CD14-positive monocyte (primary cell): Measurements from ENCODE around the gene RAB40C. TPM values are rescaled to one million over a fixed set of nuclear protein-coding genes. Genes with fewer than 3 reads are reported as not detected.

ENCODE experiments used
- DNase-seq, 3 donors: peaks; one replicate each; pipeline ENCODE4 v3.0.0-alpha.2; 2011 to 2022
- H2AFZ ChIP-seq: 2 replicates; pipeline ENCODE4 v1.6.0; 2012; ENCODE audit warnings: mild to moderate bottlenecking, low read depth, low read length, inconsistent platforms; ENCODE audit not compliant: insufficient read depth, poor library complexity, severe bottlenecking
- H3K27ac ChIP-seq, 2 donors: 1 replicate in 1 of 2; 2 replicates in 1 of 2; pipeline ENCODE4 v1.5.1; 2012 to 2013; ENCODE audit warnings: low read length in 2 of 2, control low read depth in 1 of 2, inconsistent platforms in 1 of 2, low read depth in 1 of 2, mild to moderate bottlenecking in 1 of 2
- H3K27me3 ChIP-seq, 2 donors: one replicate each; pipeline versions ENCODE4 v1.6.0 to v1.6.1; 2011 to 2013; ENCODE audit warnings: low read length in 2 of 2; ENCODE audit not compliant: control insufficient read depth in 2 of 2, insufficient read depth in 2 of 2
- H3K36me3 ChIP-seq, 2 donors: replicated peaks in 1 of 2; 1 replicate in 1 of 2; 2 replicates in 1 of 2; pipeline versions ENCODE4 v1.5.1 to v1.6.1; 2012 to 2013; ENCODE audit warnings: low read length in 2 of 2, control low read depth in 1 of 2, inconsistent platforms in 1 of 2, mild to moderate bottlenecking in 1 of 2; ENCODE audit not compliant: insufficient read depth in 2 of 2, control insufficient read depth in 1 of 2
- H3K4me1 ChIP-seq, 2 donors: 1 replicate in 1 of 2; 2 replicates in 1 of 2; pipeline versions ENCODE4 v1.5.1 to v1.6.1; 2012 to 2013; ENCODE audit warnings: low read length in 2 of 2, control low read depth in 1 of 2, inconsistent platforms in 1 of 2, mild to moderate bottlenecking in 1 of 2, moderate library complexity in 1 of 2; ENCODE audit not compliant: insufficient read depth in 2 of 2, control insufficient read depth in 1 of 2
- H3K4me2 ChIP-seq: replicated peaks from 2 replicates; pipeline ENCODE3; 2012; ENCODE audit warnings: low read length, moderate library complexity, mild to moderate bottlenecking; ENCODE audit not compliant: poor library complexity, severe bottlenecking; ENCODE audit errors: extremely low read depth
- H3K4me3 ChIP-seq, 3 experiments: fragments of 200-600 bp in 1 of 3; sonication (generic) in 1 of 3; replicated peaks in 1 of 3; 1 replicate in 2 of 3; 2 replicates in 1 of 3; pipeline ENCODE4 v1.5.1; 2011 to 2013; ENCODE audit warnings: low read length in 3 of 3, mild to moderate bottlenecking in 3 of 3, control low read depth in 2 of 3, low read depth in 2 of 3, inconsistent platforms in 1 of 3, moderate library complexity in 1 of 3
- H3K79me2 ChIP-seq: 2 replicates; pipeline ENCODE4 v1.6.0; 2012; ENCODE audit warnings: mild to moderate bottlenecking, control low read depth, inconsistent platforms, low read length, moderate library complexity; ENCODE audit not compliant: insufficient read depth
- H3K9ac ChIP-seq: 2 replicates; pipeline ENCODE4 v1.6.0; 2017; ENCODE audit warnings: low read length, mild to moderate bottlenecking; ENCODE audit not compliant: insufficient read depth, poor library complexity, severe bottlenecking
- H3K9me3 ChIP-seq, 2 donors: replicated peaks in 1 of 2; 1 replicate in 1 of 2; 2 replicates in 1 of 2; pipeline versions ENCODE4 v1.5.1 to v1.6.1; 2012 to 2013; ENCODE audit warnings: low read length in 2 of 2, control low read depth in 1 of 2; ENCODE audit not compliant: control insufficient read depth in 1 of 2, insufficient read depth in 1 of 2
- H4K20me1 ChIP-seq: 2 replicates; pipeline ENCODE4 v1.6.0; 2012; ENCODE audit warnings: mild to moderate bottlenecking, low read length, control low read depth, moderate library complexity; ENCODE audit not compliant: insufficient read depth
- H3K27ac Mint-ChIP-seq, 7 donors: one replicate each; pipeline ENCODE4 v1.8.0; 2020; ENCODE audit warnings: mild to moderate bottlenecking in 7 of 7, mixed read lengths in 7 of 7, moderate library complexity in 6 of 7, inconsistent platforms in 2 of 7
- H3K27me3 Mint-ChIP-seq, 3 donors: one replicate each; pipeline ENCODE4 v1.8.0; 2021 to 2022; ENCODE audit warnings: low read depth in 3 of 3, mild to moderate bottlenecking in 3 of 3, mixed read lengths in 3 of 3, moderate library complexity in 3 of 3, inconsistent platforms in 1 of 3
- H3K36me3 Mint-ChIP-seq, 2 donors: one replicate each; pipeline ENCODE4 v1.8.0; 2020; ENCODE audit warnings: mixed read lengths in 2 of 2, inconsistent platforms in 1 of 2, mild to moderate bottlenecking in 1 of 2
- H3K4me1 Mint-ChIP-seq: one replicate; pipeline ENCODE4 v1.8.0; 2020; ENCODE audit warnings: mild to moderate bottlenecking, mixed read lengths
- H3K4me3 Mint-ChIP-seq, 2 donors: one replicate each; pipeline ENCODE4 v1.8.0; 2020; ENCODE audit warnings: mild to moderate bottlenecking in 2 of 2, mixed read lengths in 2 of 2, moderate library complexity in 1 of 2
- H3K9me3 Mint-ChIP-seq, 7 donors: one replicate each; pipeline ENCODE4 v1.8.0; 2020 to 2022; ENCODE audit warnings: mixed read lengths in 7 of 7, mild to moderate bottlenecking in 6 of 7, moderate library complexity in 6 of 7, inconsistent platforms in 2 of 7
- CTCF ChIP-seq: fragments of 200-600 bp; IDR thresholded peaks from one replicate; pipeline ENCODE4 v1.8.0; 2022; ENCODE audit warnings: antibody characterized with exemption, mild to moderate bottlenecking
- whole genome bisulfite sequencing: methylation state at CpG from one replicate; pipeline ENCODE4 v1.1.5; 2013; ENCODE audit warnings: missing lambda C conversion rate; ENCODE audit not compliant: insufficient coverage; 5-methylcytosine and 5-hydroxymethylcytosine counted together
- intact Hi-C, 2 donors: fragments of 100-400 bp; cut with micrococcal nuclease; formaldehyde crosslinking; loops; one replicate each; pipeline versions ENCODE4 v1.15.0 to v1.15.1; 2023
- polyA plus RNA-seq, 3 donors: library from polyadenylated mRNA; depleted of rRNA in 1 of 3; unstranded in 2 of 3; stranded (reverse) in 1 of 3; fragments of 300-500 nt in 2 of 3; fragments of >200 nt in 1 of 3; fragmentation: Illumina TruSeq in 2 of 3; gene quantifications; 1 replicate in 2 of 3; 2 replicates in 1 of 3; pipeline ENCODE4 v1.2.3, GENCODE V29; 2012 to 2021

RAB40C gene
- polyA plus RNA-seq, 3 donors, result 10.0 to 22.6 (median 10.9) TPM

- H3K27ac Mint-ChIP-seq, result peak overlapping the region in 1 of 7 donors; percentile 10
- no peak for TF ChIP-seq CTCF
- Histone ChIP-seq H3K4me2 (no peak overlapping the region), H3K9me3 (no peaks in the 10 kb centered on the region), H4K20me1 (no peaks in the 10 kb centered on the region), H3K36me3 (peaks cover 0 to 2% of the 10 kb centered on the region in 2 donors), H3K27ac (no peak overlapping the region), H3K4me3 (no peak overlapping the region), H3K9ac (no peak overlapping the region), H2AFZ (no peak overlapping the region), H3K4me1 (peaks cover 7 to 8% of the 10 kb centered on the region in 2 donors), H3K27me3 (peaks cover 0 to 7% of the 10 kb centered on the region in 2 donors), H3K79me2 (peaks cover 5% of the 10 kb centered on the region)
- intact Hi-C loops, result loop anchor here in 1 of 2 donors (5.0 kb wide), 1 partner anchor 70 kb away; no protein-coding TSS in a partner anchor
- DNase-seq, result no peak
- no peak overlapping the region for H3K4me3 Mint-ChIP-seq
- H3K36me3 Mint-ChIP-seq, result peaks cover 0 to 3% of the 10 kb centered on the region in 2 donors
- H3K27me3 Mint-ChIP-seq, result peaks cover 2 to 16% (median 12%) of the 10 kb centered on the region in 3 donors
- WGBS, result 97% methylated on average over 16 of the region's 21 CpGs
- peaks cover 0 to 2% (median 0%) of the 10 kb centered on the region in 7 donors for H3K9me3 Mint-ChIP-seq
- peaks cover 6% of the 10 kb centered on the region for H3K4me1 Mint-ChIP-seq
Measured at GRCh38 chr16:582614-583331, 7.1 kb upstream of the RAB40C start.

- no peak overlapping the region for H2AFZ ChIP-seq
- peaks cover 0 to 3% (median 0%) of the 10 kb centered on the region in 7 donors for H3K9me3 Mint-ChIP-seq
- peaks cover 12% of the 10 kb centered on the region for H3K4me1 Mint-ChIP-seq
- intact Hi-C loops, result loop anchor here in 1 of 2 donors (5.0 kb wide), 1 partner anchor 69 kb away; no protein-coding TSS in a partner anchor
- no peak for TF ChIP-seq CTCF
- peaks cover 0 to 7% of the 10 kb centered on the region in 2 donors for H3K27me3 ChIP-seq
- H3K36me3 ChIP-seq, result peaks cover 0 to 2% of the 10 kb centered on the region in 2 donors
- peaks cover 0 to 3% of the 10 kb centered on the region in 2 donors for H3K36me3 Mint-ChIP-seq
- no peak for DNase-seq
- peaks cover 12% of the 10 kb centered on the region for H3K79me2 ChIP-seq
- H3K27ac ChIP-seq, result no peak overlapping the region
- no peak overlapping the region for H3K4me2 ChIP-seq
- H4K20me1 ChIP-seq, result no peaks in the 10 kb centered on the region
- H3K4me3 Mint-ChIP-seq, result no peak overlapping the region
- 83% methylated on average over 12 of the region's 16 CpGs for WGBS
- H3K27me3 Mint-ChIP-seq, result peaks cover 2 to 16% (median 12%) of the 10 kb centered on the region in 3 donors
- peaks cover 14 to 15% of the 10 kb centered on the region in 2 donors for H3K4me1 ChIP-seq
- H3K4me3 ChIP-seq, result no peak overlapping the region
- H3K9ac ChIP-seq, result no peak overlapping the region
- H3K9me3 ChIP-seq, result no peaks in the 10 kb centered on the region
- H3K27ac Mint-ChIP-seq, result no peak overlapping the region
Measured at GRCh38 chr16:583470-583814, 6.4 kb upstream of the RAB40C start.
